ENCODE results near the gene ZNF441.
A peak's percentile ranks its signal among the peaks of the same experiment; 100 is the strongest.
"Not testable (repeated sequence)": the region's sequence is repeated elsewhere in the genome, so short reads cannot be mapped to it uniquely, and the experiment has no call there.

The ZNF441 gene

GRCh38 chr19:11814700-11815035, 47.9 kb downstream of the ZNF441 start:
- no peak for TF ChIP-seq Cebpa-rat (IDR thresholded peaks at IDR 0.05)
- Histone ChIP-seq H3K36me3 (peaks cover 17 to 51% (median 43%) of the 10 kb centered on the region in 11 experiments), H3K4me3 (peak overlapping the region; percentile 80 to 95 (median 87)), H3K27ac (peak overlapping the region; percentile 76 to 93 (median 85)), H3K9ac (peak overlapping the region; percentile 84 to 97 (median 91)), H3K27me3 (no peaks in the 10 kb centered on the region), H3K4me1 (peaks cover 12 to 19% (median 15%) of the 10 kb centered on the region in 10 experiments; a peak in 19 of 20 replicates), H3K4me2 (peak overlapping the region; percentile 75 to 96 (median 85)), H3K9me3 (replicated peaks in 1 of 11) (peaks cover 47 to 68% (median 61%) of the 10 kb centered on the region in 11 experiments), H4K20me1 (no peaks in the 10 kb centered on the region)

GRCh38 chr19:11821474-11822109, 54.8 kb downstream of the ZNF441 start:
- Histone ChIP-seq H3K27ac (no peak overlapping the region), H4K20me1 (no peaks in the 10 kb centered on the region), H3K9ac (no peak overlapping the region), H3K36me3 (peaks cover 71 to 100% (median 90%) of the 10 kb centered on the region in 11 experiments), H3K4me3 (no peak overlapping the region), H3K4me1 (peaks cover 0 to 14% (median 0%) of the 10 kb centered on the region in 10 experiments; a peak in 2 of 20 replicates), H3K27me3 (no peaks in the 10 kb centered on the region), H3K4me2 (no peak overlapping the region), H3K9me3 (replicated peaks in 1 of 11) (peaks cover 95 to 100% (median 97%) of the 10 kb centered on the region in 11 experiments)
- no peak for TF ChIP-seq Cebpa-rat (IDR thresholded peaks at IDR 0.05)

- H4K20me1 ChIP-seq, H3K27ac ChIP-seq, H3K4me2 ChIP-seq, H3K9ac ChIP-seq, H3K4me1 ChIP-seq, H3K27me3 ChIP-seq: not testable (repeated sequence)
- peaks cover 99 to 100% (median 100%) of the 10 kb centered on the region in 11 experiments for H3K9me3 ChIP-seq (replicated peaks in 1 of 11)
- H3K4me3 ChIP-seq: peak overlapping the region in 2 of 10 experiments; percentile 16 to 31; a peak in 1 of 20 replicates
- H3K36me3 ChIP-seq: peaks cover 93 to 100% (median 99%) of the 10 kb centered on the region in 11 experiments
These were observed 62.4 kb downstream of the ZNF441 start for GRCh38 chr19:11828957-11829876.

GRCh38 chr19:11832253-11832912, 65.6 kb downstream of the ZNF441 start:
- Histone ChIP-seq H3K4me1 (no peaks in the 10 kb centered on the region), H4K20me1 (no peaks in the 10 kb centered on the region), H3K4me2 (no peak overlapping the region), H3K36me3 (peaks cover 79 to 100% (median 91%) of the 10 kb centered on the region in 11 experiments), H3K9me3 (replicated peaks in 1 of 11) (peaks cover 99 to 100% (median 100%) of the 10 kb centered on the region in 11 experiments), H3K27me3 (no peaks in the 10 kb centered on the region), H3K4me3 (peak overlapping the region in 9 of 10 experiments; percentile 0 to 53 (median 36); a peak in 12 of 20 replicates), H3K27ac (no peak overlapping the region), H3K9ac (no peak overlapping the region)
- no peak for TF ChIP-seq Cebpa-rat (IDR thresholded peaks at IDR 0.05)

- H4K20me1 ChIP-seq: no peaks in the 10 kb centered on the region
- H3K9me3 ChIP-seq (replicated peaks in 1 of 11): peaks cover 92 to 100% (median 96%) of the 10 kb centered on the region in 11 experiments
- no peaks in the 10 kb centered on the region for H3K4me1 ChIP-seq
- H3K4me3 ChIP-seq: peak overlapping the region in 5 of 10 experiments; percentile 19 to 52 (median 36); a peak in 7 of 20 replicates
- H3K4me2 ChIP-seq: no peak overlapping the region
- peaks cover 67 to 90% (median 80%) of the 10 kb centered on the region in 11 experiments for H3K36me3 ChIP-seq
- H3K9ac ChIP-seq: no peak overlapping the region
- H3K27me3 ChIP-seq: no peaks in the 10 kb centered on the region
- H3K27ac ChIP-seq: no peak overlapping the region
- TF ChIP-seq Cebpa-rat (IDR thresholded peaks at IDR 0.05): no peak
These were observed 66.7 kb downstream of the ZNF441 start for GRCh38 chr19:11833541-11833940.
